GM19455 (cell line): ENCODE results near the gene DGKI.

ENCODE experiments used
- ATAC-seq: cut with Tn5 transposase; IDR thresholded peaks from one replicate; pipeline ENCODE4 v1.9.1; 2021; ENCODE audit not compliant: unreplicated experiment

Gene DGKI

GRCh38 chr7:137439829-137440825, 406.6 kb downstream of the DGKI start:
- no peak for ATAC-seq

DNA sequence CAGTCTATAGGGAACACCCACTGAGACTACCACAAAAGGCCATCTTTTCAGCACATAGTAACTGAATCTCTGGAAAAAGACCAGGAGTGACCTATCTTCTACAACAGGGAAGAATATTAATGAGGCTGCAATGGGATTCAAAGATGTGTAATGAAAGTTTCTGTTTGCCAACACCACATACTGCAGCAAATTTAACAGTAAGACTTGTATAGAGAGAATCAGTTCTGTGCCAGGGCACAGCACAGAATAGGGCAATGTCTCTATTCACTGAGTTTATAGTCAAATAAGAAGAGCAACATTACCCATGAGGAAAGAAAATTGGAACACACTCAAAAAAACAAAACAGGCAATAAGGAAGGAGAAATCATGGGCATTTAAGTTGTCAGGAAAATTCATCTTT, 411.8 kb downstream of the DGKI start:
- ATAC-seq, result no peak

GRCh38 chr7:137434530-137434929, 412.2 kb downstream of the DGKI start:
- ATAC-seq, result no peak

GRCh38 chr7:137423321-137423720, 423.5 kb downstream of the DGKI start:
- no peak for ATAC-seq

- no peak for ATAC-seq
These were observed 425.4 kb downstream of the DGKI start for GRCh38 chr7:137421366-137421765.

DNA sequence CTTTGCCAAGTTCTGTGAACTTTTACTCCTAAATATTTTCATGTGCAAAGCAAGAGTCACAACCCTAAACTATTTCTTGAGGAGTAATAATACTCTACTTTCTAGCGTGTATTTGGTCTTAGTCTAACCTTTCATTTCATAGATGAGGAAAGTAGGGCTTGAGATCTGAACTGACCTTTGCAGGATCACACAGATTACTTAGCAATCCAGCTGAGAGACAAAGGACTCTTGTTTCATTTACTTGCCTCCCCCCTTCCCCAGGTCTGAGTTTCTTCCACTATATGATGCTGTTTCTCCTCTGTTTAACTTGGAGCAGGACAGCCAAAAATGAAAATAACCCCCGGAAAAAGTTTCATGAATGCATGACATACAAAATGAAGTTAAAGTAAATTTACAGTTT, 427.9 kb downstream of the DGKI start:
- no peak for ATAC-seq

DNA sequence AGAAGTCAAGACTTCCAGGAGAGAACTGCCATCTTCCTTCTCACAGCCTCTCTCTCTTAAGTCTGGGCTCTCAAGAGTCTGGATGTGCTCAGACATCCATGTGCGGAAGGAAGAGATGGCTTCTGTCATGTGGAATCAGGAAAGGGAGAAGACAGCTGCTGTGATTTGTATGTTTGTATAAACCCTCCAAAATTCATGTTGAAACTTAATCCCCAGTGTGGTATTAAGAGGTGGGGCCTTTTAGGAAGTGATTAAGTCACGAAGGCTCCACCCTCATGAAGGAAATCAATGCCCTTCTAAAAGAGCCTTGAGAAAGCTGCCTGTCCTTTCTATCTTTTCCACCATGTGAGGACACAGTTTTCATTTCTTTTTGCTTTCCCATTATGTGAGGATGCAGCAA, 429.3 kb downstream of the DGKI start:
- ATAC-seq, result no peak

DNA sequence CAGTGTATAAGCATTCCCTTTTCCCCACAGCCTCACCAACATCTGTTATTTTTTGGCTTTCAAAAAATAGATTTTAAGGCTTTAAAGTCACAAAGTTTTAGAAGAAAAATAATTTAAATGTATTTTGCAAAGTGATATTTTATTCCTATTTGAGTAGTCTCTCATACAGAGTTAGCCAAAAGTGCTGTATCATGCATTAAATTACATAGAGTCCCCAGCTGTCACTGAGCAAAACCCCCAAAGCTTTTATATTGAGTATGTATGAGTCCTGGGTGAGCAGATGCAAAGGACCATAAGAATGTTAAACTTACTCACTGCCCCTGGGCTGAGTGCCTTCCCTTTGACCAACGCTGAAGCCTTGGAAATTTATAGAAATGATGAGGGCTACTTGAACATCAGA, 432.9 kb downstream of the DGKI start:
- no peak for ATAC-seq

DNA sequence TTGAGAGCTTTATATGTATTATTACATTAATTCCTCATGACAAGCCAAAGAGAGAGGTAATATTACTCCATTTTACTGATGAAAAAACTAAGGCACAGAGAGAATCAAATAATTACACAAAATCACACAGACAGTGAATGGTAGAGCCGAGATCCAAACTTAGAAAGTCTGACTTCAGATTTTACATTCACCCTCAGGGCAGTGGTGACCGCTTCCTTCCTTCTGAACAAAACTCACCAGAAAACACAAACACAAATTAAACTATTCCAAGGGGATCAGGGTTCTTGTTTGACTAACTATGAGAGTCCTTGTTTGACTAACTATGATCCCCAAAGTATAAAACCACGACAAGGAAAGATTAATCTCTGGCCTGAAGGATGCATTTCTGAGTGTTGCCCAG, 435.3 kb downstream of the DGKI start:
- no peak for ATAC-seq

GRCh38 chr7:137408126-137408525, 438.6 kb downstream of the DGKI start:
- no peak for ATAC-seq

- ATAC-seq, result no peak
These were observed 439.7 kb downstream of the DGKI start for GRCh38 chr7:137407078-137407477.

GRCh38 chr7:137404660-137405317, 442.0 kb downstream of the DGKI start:
- ATAC-seq, result no peak

GRCh38 chr7:137403353-137403695, 443.4 kb downstream of the DGKI start:
- no peak for ATAC-seq

GRCh38 chr7:137402536-137403352, 444.0 kb downstream of the DGKI start:
- no peak for ATAC-seq

- no peak for ATAC-seq
These were observed 446.6 kb downstream of the DGKI start for GRCh38 chr7:137399827-137400823.

GRCh38 chr7:137396051-137396450, 450.7 kb downstream of the DGKI start:
- no peak for ATAC-seq

- ATAC-seq, result no peak
These were observed 451.4 kb downstream of the DGKI start for GRCh38 chr7:137395420-137395819.

DNA sequence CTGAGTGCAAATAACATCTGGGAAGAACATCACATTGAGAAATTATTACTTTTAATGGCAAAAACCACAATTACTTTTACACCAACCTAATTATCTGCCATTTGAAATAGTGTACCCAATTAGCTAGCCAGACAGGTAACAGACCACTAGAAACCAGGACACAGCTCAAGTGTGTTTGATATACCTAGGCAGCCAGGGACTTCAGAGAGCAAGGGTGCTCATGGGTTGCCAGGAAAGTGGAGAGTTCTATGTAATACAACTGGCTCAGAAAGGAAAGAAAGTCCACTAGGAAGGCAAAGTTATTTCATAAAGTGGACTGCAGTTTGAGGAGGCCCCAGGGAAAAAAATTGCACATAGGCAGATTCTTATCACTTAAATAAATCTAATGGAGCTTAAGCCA, 453.2 kb downstream of the DGKI start:
- ATAC-seq, result no peak

DNA sequence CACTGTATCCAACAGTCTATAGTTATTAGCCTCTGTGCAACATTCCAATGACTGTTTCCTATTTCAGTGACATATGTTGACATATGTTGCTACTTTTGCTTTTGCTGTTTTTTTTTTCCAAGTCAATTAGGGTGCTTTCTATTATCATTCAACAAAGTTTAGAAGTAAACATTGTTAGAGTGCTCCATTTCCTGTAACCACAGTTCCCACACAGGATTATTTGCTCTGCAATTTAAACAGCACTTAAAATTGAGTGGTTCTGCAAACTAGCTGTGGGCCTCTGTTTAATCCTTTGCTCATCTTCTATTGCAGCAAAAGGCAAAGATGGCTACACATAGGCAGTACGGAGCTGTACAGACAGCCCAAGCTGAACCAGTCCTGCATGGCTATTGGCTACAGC, 456.7 kb downstream of the DGKI start:
- no peak for ATAC-seq

- ATAC-seq, result no peak
These were observed 457.9 kb downstream of the DGKI start for GRCh38 chr7:137388916-137389315.
